ENCODE data around the gene CCDC91. TPM values are rescaled to one million over a fixed set of nuclear protein-coding genes. Genes with fewer than 3 reads are reported as not detected.

The CCDC91 gene
- total RNA-seq, 1 experiment from 2014 or later: 15.7 TPM

DNA sequence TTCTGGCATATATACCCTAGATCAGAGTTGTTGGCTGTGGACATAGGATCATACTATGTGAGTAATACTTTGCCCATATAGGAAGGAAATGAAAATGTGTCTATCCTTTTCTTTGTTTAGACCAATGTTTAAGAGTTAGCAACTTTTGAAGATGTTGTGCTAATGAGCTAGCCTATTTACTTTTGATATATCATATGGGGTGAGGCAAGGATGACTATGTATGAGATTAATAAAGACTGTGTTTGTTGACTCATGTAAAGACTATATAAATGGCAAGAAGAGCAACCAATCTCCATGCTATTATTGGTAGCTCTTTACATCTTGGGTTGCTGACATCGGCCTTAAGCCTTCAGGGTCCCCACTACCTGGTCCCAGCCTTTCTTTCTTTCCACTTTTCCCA, 289.4 kb downstream of the CCDC91 start (continued):
- no peak for TF ChIP-seq ZNF425 (CRISPR knock-in tag; conservative IDR thresholded peaks at IDR 0.05)
- TF ChIP-seq, protein P1, sequence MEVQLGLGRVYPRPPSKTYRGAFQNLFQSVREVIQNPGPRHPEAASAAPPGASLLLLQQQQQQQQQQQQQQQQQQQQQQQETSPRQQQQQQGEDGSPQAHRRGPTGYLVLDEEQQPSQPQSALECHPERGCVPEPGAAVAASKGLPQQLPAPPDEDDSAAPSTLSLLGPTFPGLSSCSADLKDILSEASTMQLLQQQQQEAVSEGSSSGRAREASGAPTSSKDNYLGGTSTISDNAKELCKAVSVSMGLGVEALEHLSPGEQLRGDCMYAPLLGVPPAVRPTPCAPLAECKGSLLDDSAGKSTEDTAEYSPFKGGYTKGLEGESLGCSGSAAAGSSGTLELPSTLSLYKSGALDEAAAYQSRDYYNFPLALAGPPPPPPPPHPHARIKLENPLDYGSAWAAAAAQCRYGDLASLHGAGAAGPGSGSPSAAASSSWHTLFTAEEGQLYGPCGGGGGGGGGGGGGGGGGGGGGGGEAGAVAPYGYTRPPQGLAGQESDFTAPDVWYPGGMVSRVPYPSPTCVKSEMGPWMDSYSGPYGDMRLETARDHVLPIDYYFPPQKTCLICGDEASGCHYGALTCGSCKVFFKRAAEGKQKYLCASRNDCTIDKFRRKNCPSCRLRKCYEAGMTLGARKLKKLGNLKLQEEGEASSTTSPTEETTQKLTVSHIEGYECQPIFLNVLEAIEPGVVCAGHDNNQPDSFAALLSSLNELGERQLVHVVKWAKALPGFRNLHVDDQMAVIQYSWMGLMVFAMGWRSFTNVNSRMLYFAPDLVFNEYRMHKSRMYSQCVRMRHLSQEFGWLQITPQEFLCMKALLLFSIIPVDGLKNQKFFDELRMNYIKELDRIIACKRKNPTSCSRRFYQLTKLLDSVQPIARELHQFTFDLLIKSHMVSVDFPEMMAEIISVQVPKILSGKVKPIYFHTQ (CRISPR knock-in tag; IDR thresholded peaks at IDR 0.05): no peak

GRCh38 chr12:28484156-28484555, 293.9 kb downstream of the CCDC91 start:
- POLR2A ChIA-PET: no interaction called here
- H3K36me3 Mint-ChIP-seq: no peaks in the 10 kb centered on the region; the same call in 1 of the 2 replicates
- no peak overlapping the region for H3K4me3 Mint-ChIP-seq
- H3K4me1 Mint-ChIP-seq: peaks cover 24% of the 10 kb centered on the region
- DNase-seq (ENCODE audit: low spot score) (no peak), ATAC-seq (no peak)
- H3K27ac Mint-ChIP-seq: no peak overlapping the region
- TF ChIP-seq ESRRA (CRISPR knock-in tag; IDR thresholded peaks at IDR 0.05; ENCODE audit: borderline replicate concordance): no peak
- no peak for TF ChIP-seq TCF7 (CRISPR knock-in tag; IDR thresholded peaks at IDR 0.05; ENCODE audit: low read depth)
- no peak for TF ChIP-seq JUN (CRISPR knock-in tag; IDR thresholded peaks at IDR 0.05)
- TF ChIP-seq, protein P2, sequence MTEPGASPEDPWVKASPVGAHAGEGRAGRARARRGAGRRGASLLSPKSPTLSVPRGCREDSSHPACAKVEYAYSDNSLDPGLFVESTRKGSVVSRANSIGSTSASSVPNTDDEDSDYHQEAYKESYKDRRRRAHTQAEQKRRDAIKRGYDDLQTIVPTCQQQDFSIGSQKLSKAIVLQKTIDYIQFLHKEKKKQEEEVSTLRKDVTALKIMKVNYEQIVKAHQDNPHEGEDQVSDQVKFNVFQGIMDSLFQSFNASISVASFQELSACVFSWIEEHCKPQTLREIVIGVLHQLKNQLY (CRISPR knock-in tag; IDR thresholded peaks at IDR 0.05): no peak
- TF ChIP-seq, protein P1 (CRISPR knock-in tag; IDR thresholded peaks at IDR 0.05): no peak
- no peak for TF ChIP-seq FOXJ3 (CRISPR knock-in tag; IDR thresholded peaks at IDR 0.05; ENCODE audit: borderline replicate concordance)
- TF ChIP-seq, protein P3, sequence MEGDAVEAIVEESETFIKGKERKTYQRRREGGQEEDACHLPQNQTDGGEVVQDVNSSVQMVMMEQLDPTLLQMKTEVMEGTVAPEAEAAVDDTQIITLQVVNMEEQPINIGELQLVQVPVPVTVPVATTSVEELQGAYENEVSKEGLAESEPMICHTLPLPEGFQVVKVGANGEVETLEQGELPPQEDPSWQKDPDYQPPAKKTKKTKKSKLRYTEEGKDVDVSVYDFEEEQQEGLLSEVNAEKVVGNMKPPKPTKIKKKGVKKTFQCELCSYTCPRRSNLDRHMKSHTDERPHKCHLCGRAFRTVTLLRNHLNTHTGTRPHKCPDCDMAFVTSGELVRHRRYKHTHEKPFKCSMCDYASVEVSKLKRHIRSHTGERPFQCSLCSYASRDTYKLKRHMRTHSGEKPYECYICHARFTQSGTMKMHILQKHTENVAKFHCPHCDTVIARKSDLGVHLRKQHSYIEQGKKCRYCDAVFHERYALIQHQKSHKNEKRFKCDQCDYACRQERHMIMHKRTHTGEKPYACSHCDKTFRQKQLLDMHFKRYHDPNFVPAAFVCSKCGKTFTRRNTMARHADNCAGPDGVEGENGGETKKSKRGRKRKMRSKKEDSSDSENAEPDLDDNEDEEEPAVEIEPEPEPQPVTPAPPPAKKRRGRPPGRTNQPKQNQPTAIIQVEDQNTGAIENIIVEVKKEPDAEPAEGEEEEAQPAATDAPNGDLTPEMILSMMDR (IDR thresholded peaks at IDR 0.05): no peak
- no peak for TF ChIP-seq GTF2I (CRISPR knock-in tag; conservative IDR thresholded peaks at IDR 0.05)
- CTCF ChIA-PET: no interaction called here
- H3K9me3 Mint-ChIP-seq: no peaks in the 10 kb centered on the region
- no peaks in the 10 kb centered on the region for H3K27me3 Mint-ChIP-seq (ENCODE audit: low read depth)

- DNase-seq (ENCODE audit: low spot score): no peak
- Mint-ChIP-seq H3K36me3 (no peaks in the 10 kb centered on the region), H3K27ac (peak overlapping the region; percentile 29), H3K4me1 (peaks cover 33% of the 10 kb centered on the region), H3K27me3 (ENCODE audit: low read depth) (no peaks in the 10 kb centered on the region), H3K4me3 (no peak overlapping the region), H3K9me3 (no peaks in the 10 kb centered on the region)
- POLR2A ChIA-PET: no interaction called here
- CTCF ChIA-PET: no interaction called here
- no peak for ATAC-seq
- TF ChIP-seq JUN (CRISPR knock-in tag; IDR thresholded peaks at IDR 0.05) (no peak), MYBL2 (CRISPR knock-in tag; IDR thresholded peaks at IDR 0.05) (no peak), ZNF317 (CRISPR knock-in tag; IDR thresholded peaks at IDR 0.05; ENCODE audit: borderline replicate concordance, low read depth) (no peak)
- TF ChIP-seq, protein P4, sequence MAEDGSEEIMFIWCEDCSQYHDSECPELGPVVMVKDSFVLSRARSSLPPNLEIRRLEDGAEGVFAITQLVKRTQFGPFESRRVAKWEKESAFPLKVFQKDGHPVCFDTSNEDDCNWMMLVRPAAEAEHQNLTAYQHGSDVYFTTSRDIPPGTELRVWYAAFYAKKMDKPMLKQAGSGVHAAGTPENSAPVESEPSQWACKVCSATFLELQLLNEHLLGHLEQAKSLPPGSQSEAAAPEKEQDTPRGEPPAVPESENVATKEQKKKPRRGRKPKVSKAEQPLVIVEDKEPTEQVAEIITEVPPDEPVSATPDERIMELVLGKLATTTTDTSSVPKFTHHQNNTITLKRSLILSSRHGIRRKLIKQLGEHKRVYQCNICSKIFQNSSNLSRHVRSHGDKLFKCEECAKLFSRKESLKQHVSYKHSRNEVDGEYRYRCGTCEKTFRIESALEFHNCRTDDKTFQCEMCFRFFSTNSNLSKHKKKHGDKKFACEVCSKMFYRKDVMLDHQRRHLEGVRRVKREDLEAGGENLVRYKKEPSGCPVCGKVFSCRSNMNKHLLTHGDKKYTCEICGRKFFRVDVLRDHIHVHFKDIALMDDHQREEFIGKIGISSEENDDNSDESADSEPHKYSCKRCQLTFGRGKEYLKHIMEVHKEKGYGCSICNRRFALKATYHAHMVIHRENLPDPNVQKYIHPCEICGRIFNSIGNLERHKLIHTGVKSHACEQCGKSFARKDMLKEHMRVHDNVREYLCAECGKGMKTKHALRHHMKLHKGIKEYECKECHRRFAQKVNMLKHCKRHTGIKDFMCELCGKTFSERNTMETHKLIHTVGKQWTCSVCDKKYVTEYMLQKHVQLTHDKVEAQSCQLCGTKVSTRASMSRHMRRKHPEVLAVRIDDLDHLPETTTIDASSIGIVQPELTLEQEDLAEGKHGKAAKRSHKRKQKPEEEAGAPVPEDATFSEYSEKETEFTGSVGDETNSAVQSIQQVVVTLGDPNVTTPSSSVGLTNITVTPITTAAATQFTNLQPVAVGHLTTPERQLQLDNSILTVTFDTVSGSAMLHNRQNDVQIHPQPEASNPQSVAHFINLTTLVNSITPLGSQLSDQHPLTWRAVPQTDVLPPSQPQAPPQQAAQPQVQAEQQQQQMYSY (CRISPR knock-in tag; IDR thresholded peaks at IDR 0.05): no peak
- TF ChIP-seq, protein P1 (CRISPR knock-in tag; IDR thresholded peaks at IDR 0.05): no peak
These were observed 296.3 kb downstream of the CCDC91 start for GRCh38 chr12:28486521-28486920.
